ENCODE results near the gene UNC13D. TPM values are rescaled to one million over a fixed set of nuclear protein-coding genes. Genes with fewer than 3 reads are reported as not detected.

UNC13D gene
- polyA plus RNA-seq, 1 donor from 2014 or later: 1.2 TPM

GRCh38 chr17:75814900-75815373 is 29.3 kb downstream of the UNC13D start:
- Histone ChIP-seq H3K4me3 (ENCODE audit: low read length) (no peak overlapping the region), H3K9me2 (ENCODE audit: insufficient read depth, low read length) (no peaks in the 10 kb centered on the region), H3K9me3 (ENCODE audit: low read length) (no peaks in the 10 kb centered on the region), H3K4me2 (ENCODE audit: low read length) (no peak overlapping the region), H2AFZ (ENCODE audit: low read depth, low read length) (no peak overlapping the region), H3K27me3 (ENCODE audit: insufficient read depth, low read depth, low read length) (no peaks in the 10 kb centered on the region), H3K9ac (ENCODE audit: low read length) (no peak overlapping the region), H3F3A (ENCODE audit: insufficient read depth, low read length, poor library complexity, severe bottlenecking) (no peaks in the 10 kb centered on the region), H3K79me2 (replicated peaks; ENCODE audit: insufficient read depth, low read length) (no peaks in the 10 kb centered on the region), H3K27ac (ENCODE audit: low read length) (no peak overlapping the region), H3K36me3 (ENCODE audit: insufficient read depth, low read length) (no peaks in the 10 kb centered on the region), H4K20me1 (ENCODE audit: insufficient read depth) (no peaks in the 10 kb centered on the region)
- no peak for TF ChIP-seq RAD21 (conservative IDR thresholded peaks at IDR 0.05)

GRCh38 chr17:75814021-75814395 is 30.2 kb downstream of the UNC13D start:
- no peaks in the 10 kb centered on the region for H3K79me2 ChIP-seq (replicated peaks; ENCODE audit: insufficient read depth, low read length)
- no peaks in the 10 kb centered on the region for H3K9me2 ChIP-seq (ENCODE audit: insufficient read depth, low read length)
- no peaks in the 10 kb centered on the region for H3F3A ChIP-seq (ENCODE audit: insufficient read depth, low read length, poor library complexity, severe bottlenecking)
- H2AFZ ChIP-seq (ENCODE audit: low read depth, low read length): no peak overlapping the region
- H3K27me3 ChIP-seq (ENCODE audit: insufficient read depth, low read depth, low read length): no peaks in the 10 kb centered on the region
- no peak overlapping the region for H3K27ac ChIP-seq (ENCODE audit: low read length)
- no peaks in the 10 kb centered on the region for H3K9me3 ChIP-seq (ENCODE audit: low read length)
- no peak overlapping the region for H3K9ac ChIP-seq (ENCODE audit: low read length)
- TF ChIP-seq CTCF (IDR thresholded peaks at IDR 0.05; ENCODE audit: poor library complexity, severe bottlenecking): no peak
- no peak for TF ChIP-seq EP300 (conservative IDR thresholded peaks at IDR 0.05; ENCODE audit: poor library complexity, severe bottlenecking)
- no peak for TF ChIP-seq REST (IDR thresholded peaks at IDR 0.05; ENCODE audit: borderline replicate concordance)
- TF ChIP-seq RAD21 (conservative IDR thresholded peaks at IDR 0.05): no peak
- no peak for TF ChIP-seq EZH2 (IDR thresholded peaks at IDR 0.05; ENCODE audit: borderline replicate concordance, insufficient read depth, low read length, poor library complexity, severe bottlenecking)
- no peak for TF ChIP-seq SMC3 (conservative IDR thresholded peaks at IDR 0.05; ENCODE audit: poor library complexity)
- no peak for TF ChIP-seq POLR2AphosphoS5 (IDR thresholded peaks at IDR 0.05)
- no peak for TF ChIP-seq TAF1 (IDR thresholded peaks at IDR 0.05; ENCODE audit: low read depth)
- TF ChIP-seq MXI1 (conservative IDR thresholded peaks at IDR 0.05; ENCODE audit: poor library complexity, severe bottlenecking): no peak
- H4K20me1 ChIP-seq (ENCODE audit: insufficient read depth): no peaks in the 10 kb centered on the region
- H3K4me2 ChIP-seq (ENCODE audit: low read length): no peak overlapping the region
- H3K36me3 ChIP-seq (ENCODE audit: insufficient read depth, low read length): no peaks in the 10 kb centered on the region
- no peak overlapping the region for H3K4me3 ChIP-seq (ENCODE audit: low read length)
